Right lobe of liver (tissue), 6 donors: ENCODE data around the gene NABP2. TPM values are rescaled to one million over a fixed set of nuclear protein-coding genes. Genes with fewer than 3 reads are reported as not detected.

Source experiments
- ATAC-seq, 4 donors: fragments of 200-7000 bp; cut with Tn5 transposase; one replicate each; pipeline ENCODE4 v1.9.1; 2020; ENCODE audit warnings: mild to moderate bottlenecking in 4 of 4, moderate library complexity in 4 of 4
- DNase-seq, 3 donors: peaks; one replicate each; pipeline ENCODE4 v3.0.0-alpha.2; 2020
- H3K27ac ChIP-seq, 3 donors: fragments of 200-600 bp; one replicate each; pipeline ENCODE4 v1.8.0; 2022
- H3K27me3 ChIP-seq, 2 donors: fragments of 200-600 bp; one replicate each; pipeline ENCODE4 v1.8.0; 2022
- H3K36me3 ChIP-seq, 4 donors: fragments of 200-600 bp; sonication (generic) in 1 of 4; one replicate each; pipeline versions ENCODE4 v1.5.1 to v1.8.0; 2017 to 2022; ENCODE audit warnings: control low read depth in 1 of 4
- H3K4me1 ChIP-seq, 4 donors: fragments of 200-600 bp; sonication (generic) in 1 of 4; one replicate each; pipeline versions ENCODE4 v1.5.1 to v1.8.0; 2017 to 2022; ENCODE audit warnings: control low read depth in 1 of 4
- H3K4me3 ChIP-seq, 3 donors: fragments of 200-600 bp; one replicate each; pipeline ENCODE4 v1.8.0; 2022
- H3K9me3 ChIP-seq, 4 donors: fragments of 200-600 bp; sonication (generic) in 1 of 4; one replicate each; pipeline versions ENCODE4 v1.5.1 to v1.8.0; 2017 to 2022; ENCODE audit warnings: control low read depth in 1 of 4
- CTCF ChIP-seq, 4 donors: fragments of 200-600 bp in 3 of 4; fragments of 450-650 bp in 1 of 4; IDR thresholded peaks; one replicate each; pipeline versions ENCODE4 v1.5.1 to v1.8.0; 2016 to 2022; ENCODE audit warnings: antibody characterized with exemption in 4 of 4, mild to moderate bottlenecking in 2 of 4
- POLR2A ChIP-seq: fragments of 450-650 bp; IDR thresholded peaks from one replicate; pipeline ENCODE4 v1.6.1; 2017; ENCODE audit warnings: antibody characterized with exemption, mild to moderate bottlenecking
- WGBS: methylation state at CpG from one replicate; pipeline ENCODE4 v1.1.6; 2018; ENCODE audit warnings: low coverage, low lambda C conversion rate; ENCODE audit not compliant: insufficient coverage; ENCODE audit errors: missing lambda C conversion rate; 5-methylcytosine and 5-hydroxymethylcytosine counted together
- intact Hi-C, 2 donors: fragments of 100-400 bp; cut with DNase I; formaldehyde crosslinking; loops; one replicate each; pipeline versions ENCODE4 v1.11.2 to v1.14.1; 2022
- total RNA-seq, 6 experiments: library from RNA; depleted of rRNA in 2 of 6; stranded (reverse); fragments of >200 nt in 2 of 6; fragmentation: NEBNext Ultra II Directional in 3 of 6; extraction: Animal tissue kit (Norgen Biotek cat#: 25700) in 3 of 6; gene quantifications; one replicate each; pipeline versions ENCODE4 v1.1.0 to v1.2.4, GENCODE V29; 2016 to 2023
- donor health status: DM: no; HTN: yes; CAD: no.
- donor health status: DM: no; HTN: no; CAD: no.
- donor health status: DM: no; HTN: no; CAD: no.
- donor health status: DM: no; HTN: yes; CAD: no.
- donor health status: DM: no; HTN: yes; CAD: no.

Gene NABP2
- total RNA-seq, 6 experiments from 2014 or later = 10.3 to 24.3 (median 14.8) TPM

GRCh38 chr12:56188778-56189098 is 35.4 kb upstream of the NABP2 start:
- TF ChIP-seq CTCF (IDR thresholded peaks at IDR 0.05) (no peak), POLR2A (no peak)
- intact Hi-C loops = loop anchor here (5.0 kb wide), 2 partner anchors 56 to 61 kb away; partner anchors contain the start of gene ESYT1 (in 1 of the 2)
- ATAC-seq (peak in 2 of 4 donors; percentile 2 to 5), DNase-seq (peak in 1 of 3 donors; percentile 68)
- Histone ChIP-seq H3K4me1 (peaks cover 0 to 13% (median 6%) of the 10 kb centered on the region in 4 donors), H3K9me3 (no peaks in the 10 kb centered on the region), H3K27ac (peak overlapping the region; percentile 29 to 63 (median 58)), H3K4me3 (peak overlapping the region; percentile 57 to 80 (median 80)), H3K27me3 (no peaks in the 10 kb centered on the region), H3K36me3 (peaks cover 0 to 24% (median 6%) of the 10 kb centered on the region in 4 donors)
- WGBS = 0% methylated on average over 11 of the region's 17 CpGs

GRCh38 chr12:56189099-56189917 is 34.8 kb upstream of the NABP2 start, which contains the start of gene SMARCC2:
Gene SMARCC2 (minus strand): TSS chr12:56189483. CDS start chr12:56189461, 22 bp downstream.
- H3K27me3 ChIP-seq = no peaks in the 10 kb centered on the region
- peak within 1 kb of the TSS; percentile 78 to 93 (median 82) for H3K27ac ChIP-seq
- WGBS = 2% methylated on average over 8 of the region's 93 CpGs
- DNase-seq (peak; percentile 90 to 93 (median 91)), ATAC-seq (peak; percentile 84 to 93 (median 90))
- H3K36me3 ChIP-seq = peaks cover 0 to 18% (median 2%) of the 10 kb centered on the region in 4 donors
- H3K9me3 ChIP-seq = no peaks in the 10 kb centered on the region
- intact Hi-C loops = loop anchor here (5.0 kb wide), 2 partner anchors 57 to 62 kb away; partner anchors contain the start of gene ESYT1 (in 1 of the 2)
- peaks cover 0 to 13% (median 6%) of the 10 kb centered on the region in 4 donors for H3K4me1 ChIP-seq
- peak; percentile 62 to 88 (median 72) for TF ChIP-seq CTCF (IDR thresholded peaks at IDR 0.05)
- TF ChIP-seq POLR2A = peak; percentile 12
- peak within 1 kb of the TSS; percentile 57 to 80 (median 80) for H3K4me3 ChIP-seq

GRCh38 chr12:56189918-56190694 is 34.0 kb upstream of the NABP2 start:
- intact Hi-C loops = loop anchor here (5.0 kb wide), 2 partner anchors 58 to 63 kb away; partner anchors contain the start of gene ESYT1 (in 1 of the 2)
- TF ChIP-seq CTCF (IDR thresholded peaks at IDR 0.05) = no peak
- TF ChIP-seq POLR2A = no peak
- Histone ChIP-seq H3K4me3 (peak overlapping the region; percentile 44 to 80 (median 77)), H3K36me3 (peaks cover 0 to 10% (median 2%) of the 10 kb centered on the region in 4 donors), H3K27me3 (no peaks in the 10 kb centered on the region), H3K27ac (peak overlapping the region; percentile 78 to 93 (median 82)), H3K4me1 (peaks cover 0 to 13% (median 6%) of the 10 kb centered on the region in 4 donors), H3K9me3 (no peaks in the 10 kb centered on the region)
- WGBS = 0% methylated on average over 39 of the region's 42 CpGs
- DNase-seq (peak; percentile 77 to 87 (median 78)), ATAC-seq (peak; percentile 59 to 74 (median 65))

- peaks cover 0 to 13% (median 6%) of the 10 kb centered on the region in 4 donors for H3K4me1 ChIP-seq
- no peak for ATAC-seq
- peak overlapping the region; percentile 78 to 93 (median 82) for H3K27ac ChIP-seq
- peak overlapping the region; percentile 44 to 80 (median 77) for H3K4me3 ChIP-seq
- 10% methylated on average over 8 of the region's 9 CpGs for WGBS
- intact Hi-C loops = no loop called here
- peaks cover 0 to 4% (median 2%) of the 10 kb centered on the region in 4 donors for H3K36me3 ChIP-seq
- TF ChIP-seq POLR2A (no peak), CTCF (IDR thresholded peaks at IDR 0.05) (no peak)
- no peaks in the 10 kb centered on the region for H3K9me3 ChIP-seq
- no peaks in the 10 kb centered on the region for H3K27me3 ChIP-seq
- no peak for DNase-seq
Measured at GRCh38 chr12:56190695-56191155, 33.4 kb upstream of the NABP2 start.
